ENCODE data around the gene KLK10.

DNA sequence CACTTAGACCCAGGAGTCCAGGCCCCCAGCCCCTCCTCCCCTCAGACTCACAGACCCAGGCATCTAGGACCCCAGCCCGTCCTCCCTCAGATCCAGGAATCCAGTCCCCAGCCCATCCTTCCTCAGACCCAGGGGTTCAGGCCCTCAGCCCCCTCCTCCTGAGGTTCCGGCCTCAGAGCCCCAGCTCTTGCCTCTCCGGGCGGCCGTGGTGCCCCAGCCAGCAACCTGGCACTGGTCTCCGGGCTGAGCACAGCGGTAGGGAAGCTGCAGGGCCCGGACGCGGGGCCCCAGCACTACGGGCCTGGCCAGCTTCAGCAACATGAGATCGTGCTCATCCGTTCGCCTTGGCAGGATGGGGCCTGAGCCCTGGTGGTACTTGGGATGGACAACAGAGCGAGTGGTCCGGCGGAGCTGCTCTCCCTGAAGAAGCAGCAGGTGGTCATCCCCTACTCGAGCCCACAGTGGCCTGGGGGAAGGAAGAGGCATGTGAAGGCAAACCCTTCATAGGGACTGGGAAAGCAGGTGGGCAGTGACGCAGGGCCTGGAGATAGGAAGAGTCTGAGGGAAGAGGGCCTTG lies 3.7 kb downstream of the KLK10 start:
- TF ChIP-seq, protein P1, sequence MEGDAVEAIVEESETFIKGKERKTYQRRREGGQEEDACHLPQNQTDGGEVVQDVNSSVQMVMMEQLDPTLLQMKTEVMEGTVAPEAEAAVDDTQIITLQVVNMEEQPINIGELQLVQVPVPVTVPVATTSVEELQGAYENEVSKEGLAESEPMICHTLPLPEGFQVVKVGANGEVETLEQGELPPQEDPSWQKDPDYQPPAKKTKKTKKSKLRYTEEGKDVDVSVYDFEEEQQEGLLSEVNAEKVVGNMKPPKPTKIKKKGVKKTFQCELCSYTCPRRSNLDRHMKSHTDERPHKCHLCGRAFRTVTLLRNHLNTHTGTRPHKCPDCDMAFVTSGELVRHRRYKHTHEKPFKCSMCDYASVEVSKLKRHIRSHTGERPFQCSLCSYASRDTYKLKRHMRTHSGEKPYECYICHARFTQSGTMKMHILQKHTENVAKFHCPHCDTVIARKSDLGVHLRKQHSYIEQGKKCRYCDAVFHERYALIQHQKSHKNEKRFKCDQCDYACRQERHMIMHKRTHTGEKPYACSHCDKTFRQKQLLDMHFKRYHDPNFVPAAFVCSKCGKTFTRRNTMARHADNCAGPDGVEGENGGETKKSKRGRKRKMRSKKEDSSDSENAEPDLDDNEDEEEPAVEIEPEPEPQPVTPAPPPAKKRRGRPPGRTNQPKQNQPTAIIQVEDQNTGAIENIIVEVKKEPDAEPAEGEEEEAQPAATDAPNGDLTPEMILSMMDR (IDR thresholded peaks at IDR 0.05; ENCODE audit: low read length), result no peak
- no peak for TF ChIP-seq EZH2 (IDR thresholded peaks at IDR 0.05; ENCODE audit: borderline replicate concordance, low read length)
